GM20431 (cell line): Measurements from ENCODE around the gene MGAT4B.

Experiments used
- in situ Hi-C: fragments of 300-500 bp; cut with MseI, MboI; formaldehyde crosslinking; loops from one replicate; pipeline ENCODE4 v1.15.0; 2020; ENCODE audit warnings: low sequenced_read_pairs; ENCODE audit not compliant: unreplicated experiment

MGAT4B gene

DNA sequence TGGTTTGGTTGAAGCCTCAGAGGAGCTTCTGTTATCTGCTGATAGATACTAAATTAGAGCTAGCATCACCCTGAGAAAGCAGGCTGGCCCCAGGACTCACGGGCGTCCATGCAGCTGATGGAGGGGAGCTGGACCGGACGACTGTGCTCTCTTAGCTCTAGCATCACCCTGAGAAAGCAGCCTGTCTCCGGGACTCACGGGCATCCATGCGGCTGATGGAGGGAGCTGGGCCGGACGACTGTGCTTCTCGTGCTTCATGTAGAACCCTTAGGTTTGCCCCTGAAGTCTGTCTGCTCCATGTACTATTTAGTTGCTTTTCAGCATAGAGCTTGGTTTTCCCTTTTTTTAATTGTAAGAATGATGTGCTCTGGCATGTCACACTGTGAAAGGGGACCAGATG, 29.2 kb downstream of the MGAT4B start:
- in situ Hi-C loops: no loop called here

GRCh38 chr5:179776411-179776938, 30.2 kb downstream of the MGAT4B start:
- in situ Hi-C loops: no loop called here

DNA sequence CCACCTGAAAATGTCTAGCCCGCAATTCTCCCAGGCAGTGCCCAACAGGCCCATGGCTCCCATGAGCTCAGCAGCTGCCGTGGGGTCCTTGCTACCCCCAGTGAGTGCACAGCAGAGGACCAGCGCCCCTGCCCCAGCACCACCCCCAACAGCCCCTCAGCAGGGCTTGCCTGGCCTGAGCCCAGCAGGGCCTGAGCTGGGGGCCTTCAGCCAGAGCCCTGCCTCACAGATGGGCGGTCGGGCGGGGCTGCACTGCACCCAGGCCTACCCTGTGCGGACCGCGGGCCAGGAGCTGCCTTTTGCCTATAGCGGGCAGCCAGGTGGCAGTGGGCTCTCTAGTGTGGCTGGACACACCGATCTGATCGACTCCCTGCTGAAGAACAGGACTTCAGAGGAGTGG, 32.2 kb downstream of the MGAT4B start:
- in situ Hi-C loops: no loop called here

- in situ Hi-C loops: no loop called here
Measured at GRCh38 chr5:179773686-179774040, 33.0 kb downstream of the MGAT4B start.

- in situ Hi-C loops: no loop called here
Measured at GRCh38 chr5:179772351-179772750, 34.3 kb downstream of the MGAT4B start.

GRCh38 chr5:179771311-179771895, 35.3 kb downstream of the MGAT4B start:
- in situ Hi-C loops: no loop called here

DNA sequence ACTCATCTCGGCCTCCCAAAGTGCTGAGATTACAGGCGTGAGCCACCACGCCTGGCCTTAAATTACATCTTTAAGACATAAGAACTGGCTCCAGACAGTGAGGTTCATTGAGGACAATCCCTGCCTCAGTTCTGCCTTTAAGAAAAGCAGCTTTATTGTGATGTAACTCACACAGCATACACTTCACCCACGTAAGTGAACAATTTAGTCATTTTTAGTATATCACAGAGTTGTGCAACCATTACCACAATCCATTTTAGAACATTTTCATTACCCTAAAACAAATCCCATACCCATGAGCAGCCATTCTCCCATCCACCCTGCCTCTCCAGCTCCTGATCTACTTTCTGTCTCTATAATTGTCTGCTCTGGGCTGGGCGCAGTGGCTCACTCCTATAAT, 36.9 kb downstream of the MGAT4B start:
- in situ Hi-C loops: no loop called here

DNA sequence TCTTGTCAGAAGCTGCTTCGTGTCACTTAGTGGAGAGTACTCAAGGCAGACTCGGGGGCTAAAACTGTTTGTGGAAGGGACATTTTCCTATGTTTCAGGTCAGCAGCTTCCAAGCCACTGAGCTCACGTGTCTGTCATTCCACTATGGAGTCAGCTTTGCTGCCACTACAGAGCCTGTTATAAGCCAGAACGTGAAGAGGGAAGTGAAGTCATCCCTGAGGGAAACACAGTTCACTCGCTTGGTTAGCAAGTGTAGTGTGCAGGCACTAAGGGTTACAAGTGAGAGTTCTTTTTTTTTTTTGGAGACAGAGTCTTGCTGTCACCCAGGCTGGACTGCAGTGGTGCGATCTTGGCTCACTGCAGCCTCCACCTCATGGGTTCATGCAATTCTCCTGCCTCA, 37.4 kb downstream of the MGAT4B start:
- in situ Hi-C loops: no loop called here

GRCh38 chr5:179768326-179769085, 38.2 kb downstream of the MGAT4B start:
- in situ Hi-C loops: no loop called here

GRCh38 chr5:179767496-179768100, 39.1 kb downstream of the MGAT4B start:
- in situ Hi-C loops: no loop called here

- in situ Hi-C loops: no loop called here
Measured at GRCh38 chr5:179766726-179767455, 39.8 kb downstream of the MGAT4B start.

DNA sequence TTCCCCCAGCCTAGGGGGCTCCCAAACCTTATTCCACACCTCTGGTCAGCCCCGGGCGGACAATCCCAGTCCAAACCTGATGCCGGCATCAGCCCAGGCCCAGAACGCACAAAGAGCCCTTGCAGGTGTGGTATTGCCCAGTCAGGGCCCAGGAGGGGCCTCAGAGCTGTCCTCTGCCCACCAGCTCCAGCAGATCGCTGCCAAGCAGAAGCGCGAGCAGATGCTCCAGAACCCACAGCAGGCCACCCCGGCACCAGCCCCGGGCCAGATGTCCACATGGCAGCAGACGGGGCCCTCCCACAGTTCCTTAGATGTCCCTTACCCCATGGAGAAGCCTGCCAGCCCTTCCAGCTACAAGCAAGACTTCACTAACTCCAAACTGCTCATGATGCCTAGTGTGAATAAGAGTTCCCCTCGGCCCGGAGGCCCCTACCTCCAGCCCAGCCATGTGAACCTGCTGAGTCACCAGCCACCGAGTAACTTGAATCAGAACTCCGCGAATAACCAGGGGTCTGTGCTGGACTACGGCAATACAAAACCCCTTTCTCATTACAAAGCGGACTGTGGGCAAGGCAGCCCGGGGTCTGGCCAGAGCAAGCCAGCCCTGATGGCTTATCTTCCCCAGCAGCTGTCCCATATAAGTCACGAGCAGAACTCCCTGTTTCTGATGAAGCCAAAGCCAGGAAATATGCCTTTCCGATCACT, 40.5 kb downstream of the MGAT4B start:
- in situ Hi-C loops: no loop called here

DNA sequence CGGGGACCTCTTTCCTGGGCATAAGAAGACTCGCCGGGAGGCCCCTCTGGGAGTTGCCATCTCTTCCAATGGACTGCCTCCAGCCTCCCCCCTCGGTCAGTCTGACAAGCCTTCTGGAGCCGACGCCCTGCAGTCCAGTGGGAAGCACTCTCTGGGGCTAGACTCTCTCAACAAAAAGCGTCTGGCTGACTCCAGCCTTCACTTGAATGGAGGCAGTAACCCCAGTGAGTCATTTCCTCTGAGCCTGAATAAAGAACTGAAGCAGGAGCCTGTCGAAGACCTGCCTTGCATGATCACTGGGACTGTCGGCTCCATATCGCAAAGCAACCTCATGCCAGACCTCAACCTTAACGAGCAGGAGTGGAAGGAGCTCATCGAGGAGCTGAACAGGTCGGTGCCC, 41.3 kb downstream of the MGAT4B start:
- in situ Hi-C loops: no loop called here

DNA sequence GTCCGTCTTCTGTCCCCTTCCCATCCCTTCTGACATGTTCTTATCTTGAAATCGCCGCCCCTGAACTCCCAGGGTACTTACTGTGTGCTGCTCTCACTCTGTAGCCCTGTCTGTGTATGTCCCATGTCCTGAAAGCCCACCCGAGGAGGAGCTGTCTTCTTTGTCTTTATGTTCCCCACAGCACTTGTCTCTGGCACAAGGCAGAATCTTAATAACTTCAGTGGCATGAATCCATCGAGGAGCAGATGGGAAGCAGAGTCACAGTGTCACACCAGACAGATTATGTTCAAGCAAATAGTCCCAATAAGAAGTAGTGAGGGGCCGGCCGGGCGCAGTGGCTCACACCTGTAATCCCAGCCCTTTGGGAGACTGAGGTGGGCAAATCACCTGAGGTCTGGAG, 42.6 kb downstream of the MGAT4B start:
- in situ Hi-C loops: no loop called here

DNA sequence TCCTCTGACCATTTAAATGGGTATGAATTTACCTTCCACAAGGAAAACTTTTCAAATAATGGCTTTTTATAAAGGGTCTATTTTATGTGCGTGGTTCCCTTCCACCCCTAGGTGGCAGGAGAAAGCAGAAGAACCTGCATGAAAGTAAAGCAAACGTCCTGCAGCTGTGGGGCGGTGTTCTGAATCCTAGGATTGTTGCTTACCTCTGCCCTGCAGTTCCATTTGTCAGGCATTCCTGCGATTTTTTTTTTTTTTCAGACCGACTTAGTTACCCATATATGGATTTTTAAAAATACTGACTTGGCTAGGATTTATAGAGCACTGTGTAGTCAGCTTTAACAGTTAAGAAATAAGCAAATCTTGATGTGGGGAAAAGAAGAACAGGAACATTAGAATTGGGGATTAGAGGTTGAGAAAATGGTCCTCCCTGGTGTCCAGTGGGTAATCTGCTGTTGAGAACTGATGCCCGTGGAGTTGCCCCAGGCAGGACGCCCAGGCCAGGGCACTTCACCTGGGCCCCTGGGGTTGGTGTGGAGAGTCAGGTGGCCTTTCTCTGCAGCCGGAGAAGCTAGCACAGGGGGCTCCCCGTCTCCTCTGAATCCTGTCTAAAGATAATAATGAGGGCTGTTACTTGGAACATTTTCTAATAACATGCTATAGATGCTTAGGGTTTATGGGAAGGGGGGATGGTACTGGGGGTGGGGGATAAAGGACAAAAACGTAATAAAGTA, 43.3 kb downstream of the MGAT4B start:
- in situ Hi-C loops: no loop called here

DNA sequence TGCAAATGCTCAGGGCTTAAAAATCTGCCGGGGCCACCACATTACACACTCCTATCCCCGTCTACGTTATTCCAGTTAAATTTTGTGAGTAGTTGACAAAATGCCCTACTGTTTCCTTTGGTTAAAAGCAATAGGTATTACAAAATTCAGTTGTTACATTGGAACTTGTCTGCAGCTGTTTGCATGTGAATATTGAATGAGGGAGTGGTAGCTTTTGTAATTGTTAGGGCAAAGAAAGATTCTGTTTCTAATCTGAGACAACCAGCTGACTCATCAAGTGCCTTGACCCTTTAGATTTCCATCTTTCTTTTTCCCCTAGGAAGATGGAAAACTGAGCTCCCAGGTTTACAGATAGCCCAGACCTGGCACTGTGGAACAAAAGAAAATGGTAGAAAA, 43.9 kb downstream of the MGAT4B start:
- in situ Hi-C loops: no loop called here

DNA sequence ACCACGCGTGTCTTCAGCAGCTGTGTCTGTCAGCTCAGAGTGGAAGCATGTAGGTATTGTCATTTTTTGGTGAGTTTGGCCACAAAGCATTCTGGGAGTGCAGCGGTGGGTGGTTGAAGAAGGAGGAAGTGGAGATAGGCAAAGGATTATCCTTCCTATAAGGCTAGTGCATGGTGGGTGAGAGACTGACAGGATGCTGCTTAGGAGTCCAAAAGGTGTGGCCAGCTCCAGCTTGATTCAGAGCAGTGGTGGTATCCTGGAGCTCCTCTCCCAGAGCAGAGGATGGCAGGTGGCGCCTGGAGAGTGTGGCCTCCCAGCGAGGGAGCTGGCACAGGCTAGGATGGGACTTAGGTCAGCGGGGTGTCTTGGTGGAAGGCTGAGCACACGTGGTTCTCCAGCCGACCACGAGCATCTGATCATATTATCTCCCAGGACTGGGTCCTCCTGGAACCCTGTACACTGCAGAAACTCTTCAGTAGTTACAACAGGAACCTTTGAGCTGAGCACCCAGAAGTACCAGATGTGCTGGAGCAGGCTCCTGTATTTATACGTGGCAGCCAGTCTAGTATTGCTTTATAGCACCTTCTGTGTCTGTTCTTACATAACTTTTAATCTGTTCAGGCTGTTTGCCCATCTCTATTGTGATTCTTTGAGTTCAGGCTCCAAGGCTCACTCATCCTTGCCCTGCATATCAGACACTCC, 44.4 kb downstream of the MGAT4B start:
- in situ Hi-C loops: no loop called here

DNA sequence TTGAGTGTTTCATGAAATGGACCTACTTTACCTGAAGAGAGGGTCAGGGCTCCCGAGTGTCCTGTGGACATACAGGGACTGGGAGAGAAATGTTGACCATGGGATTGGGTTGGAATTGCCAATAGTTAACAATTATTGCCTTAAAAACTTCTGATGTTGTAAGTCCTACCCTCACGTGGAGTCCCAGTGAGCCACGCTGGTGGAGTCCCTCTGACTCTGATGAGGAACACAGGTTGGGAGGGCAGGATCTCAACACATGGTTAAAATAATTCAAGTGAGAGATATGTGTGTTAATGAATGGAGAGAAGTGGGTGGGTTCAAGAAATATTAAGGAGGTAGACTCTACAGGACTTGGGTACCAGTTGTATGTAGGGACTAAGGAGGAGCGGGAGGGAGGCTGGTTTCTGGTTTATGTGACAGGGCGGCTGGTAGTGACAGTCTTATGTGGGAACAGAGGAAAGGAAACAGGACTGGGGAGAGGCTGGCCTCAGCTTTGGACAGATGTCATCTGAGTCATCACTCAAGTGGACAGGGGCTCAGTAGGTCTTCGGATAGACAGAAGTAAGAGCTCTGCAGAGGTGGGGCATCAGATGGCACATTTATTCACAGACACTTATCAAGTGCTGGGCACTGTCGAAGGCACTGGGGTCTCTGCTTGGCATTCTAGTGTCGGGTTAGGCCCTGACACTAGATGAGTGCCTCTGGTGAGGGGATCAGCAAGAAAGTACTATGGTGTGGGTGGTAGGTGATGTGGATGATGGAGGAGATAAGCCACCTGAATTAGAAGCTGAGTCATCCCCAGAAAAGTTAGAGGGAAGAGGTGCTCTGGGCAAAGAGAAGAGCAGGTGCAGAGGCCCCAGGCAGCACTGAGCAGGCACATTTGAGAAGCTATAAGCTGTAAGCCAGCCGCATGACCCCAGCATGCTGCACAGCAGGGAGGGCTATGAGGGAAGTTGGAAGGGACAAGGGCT, 46.8 kb downstream of the MGAT4B start:
- in situ Hi-C loops: no loop called here
